GM12891 (cell line): ENCODE measurements around the gene CMTM7.

Experiments used
- PAX5 ChIP-seq: IDR thresholded peaks from 2 replicates; pipeline ENCODE4 v1.6.1; 2011; ENCODE audit warnings: low read length, moderate library complexity, mild to moderate bottlenecking; ENCODE audit not compliant: insufficient read depth, severe bottlenecking
- POLR2A ChIP-seq: IDR thresholded peaks from 2 replicates; pipeline ENCODE4 v1.6.1; 2011; ENCODE audit warnings: low read depth, low read length, control low read depth
- POLR2AphosphoS5 ChIP-seq: IDR thresholded peaks from 2 replicates; pipeline ENCODE4 v1.6.1; 2011; ENCODE audit warnings: low read depth, low read length, control low read depth
- POU2F2 ChIP-seq: IDR thresholded peaks from 2 replicates; pipeline ENCODE4 v1.6.1; 2011; ENCODE audit warnings: low read depth, mild to moderate bottlenecking, control low read depth, low read length, moderate library complexity
- SPI1 ChIP-seq: IDR thresholded peaks from 2 replicates; pipeline ENCODE4 v1.6.1; 2011; ENCODE audit warnings: low read depth, low read length, control low read depth
- TAF1 ChIP-seq: IDR thresholded peaks from 2 replicates; pipeline ENCODE4 v1.6.1; 2011; ENCODE audit warnings: low read depth, low read length, control low read depth

- TF ChIP-seq TAF1 (no peak), POLR2AphosphoS5 (no peak), POU2F2 (no peak), POLR2A (no peak), SPI1 (no peak), PAX5 (no peak)
Observed at GRCh38 chr3:32500231-32500630, 108.6 kb downstream of the CMTM7 start.
